Muscle of leg (tissue), 11 donors: ENCODE data around the gene KCTD2. TPM values are rescaled to one million over a fixed set of nuclear protein-coding genes. Genes with fewer than 3 reads are reported as not detected.
A peak's percentile ranks its signal among the peaks of the same experiment; 100 is the strongest.
"Not testable (repeated sequence)": the region's sequence is repeated elsewhere in the genome, so short reads cannot be mapped to it uniquely, and the experiment has no call there.

Experiments
- DNase-seq: peaks from one replicate; pipeline ENCODE4 v3.0.0; 2013
- H3K27ac ChIP-seq: one replicate; pipeline ENCODE4 v1.5.1; 2013; ENCODE audit warnings: mild to moderate bottlenecking, low read length, control low read depth
- H3K27me3 ChIP-seq: one replicate; pipeline ENCODE4 v1.6.1; 2013; ENCODE audit warnings: low read length; ENCODE audit not compliant: control insufficient read depth, insufficient read depth
- H3K36me3 ChIP-seq: one replicate; pipeline ENCODE4 v1.6.1; 2013; ENCODE audit warnings: low read length; ENCODE audit not compliant: control insufficient read depth, insufficient read depth
- H3K4me1 ChIP-seq: one replicate; pipeline ENCODE4 v1.6.1; 2013; ENCODE audit warnings: low read length; ENCODE audit not compliant: control insufficient read depth, insufficient read depth
- H3K4me3 ChIP-seq: one replicate; pipeline ENCODE4 v1.5.1; 2013; ENCODE audit warnings: low read length, control low read depth
- H3K9me3 ChIP-seq: replicated peaks from 2 replicates; pipeline ENCODE4 v1.6.1; 2013; ENCODE audit warnings: low read depth, low read length; ENCODE audit not compliant: control insufficient read depth
- WGBS: methylation state at CpG from one replicate; pipeline ENCODE4 v1.1.5; 2013; ENCODE audit warnings: missing lambda C conversion rate; ENCODE audit not compliant: insufficient coverage; 5-methylcytosine and 5-hydroxymethylcytosine counted together
- polyA plus RNA-seq, 8 donors: library from polyadenylated mRNA; unstranded; fragments of 120-200 nt; gene quantifications; one replicate each; pipeline versions ENCODE4 v1.2.1 to v1.2.3, GENCODE V29; 2013; ENCODE audit warnings: inconsistent platforms in 1 of 8, low replicate concordance in 1 of 8; ENCODE audit not compliant: insufficient read length in 8 of 8, insufficient read depth in 1 of 8
- total RNA-seq: library from RNA; stranded (reverse); fragments of 120-200 nt; gene quantifications from one replicate; pipeline ENCODE4 v1.2.4, GENCODE V29; 2013

Gene KCTD2
- total and polyA plus RNA-seq, 9 donors = 16.8 to 24.7 (median 22.2) TPM

DNA sequence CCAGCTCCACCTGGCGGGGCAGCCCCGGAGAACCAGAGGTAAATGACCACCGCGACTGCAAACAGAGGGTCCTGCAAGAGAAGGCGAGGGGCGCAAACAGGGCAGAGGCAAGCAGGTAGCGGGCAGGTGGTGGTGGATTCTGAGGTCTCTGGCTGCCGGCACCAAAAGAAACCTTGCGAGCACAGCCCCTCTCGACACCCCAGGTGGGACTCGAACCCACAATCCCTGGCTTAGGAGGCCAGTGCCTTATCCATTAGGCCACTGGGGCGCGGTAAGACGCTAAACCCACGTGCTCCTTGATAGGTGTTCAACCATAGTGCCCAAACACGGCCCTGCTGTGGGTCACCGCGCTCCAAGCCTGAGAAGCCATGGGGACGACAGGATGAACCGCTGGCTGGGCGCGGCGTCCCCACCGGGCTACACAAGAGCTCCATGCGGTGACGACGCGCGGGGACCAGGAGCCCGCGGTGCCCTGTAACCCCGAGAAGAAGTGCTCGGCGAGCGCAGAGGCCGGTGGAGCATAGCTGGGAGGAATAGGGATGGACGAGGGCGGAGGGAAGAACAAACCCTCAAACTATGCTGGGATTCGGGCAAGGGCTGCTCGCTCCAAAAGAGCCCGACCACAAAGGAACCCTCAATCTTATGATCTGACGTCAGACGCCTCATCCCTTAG lies 12.7 kb upstream of the KCTD2 start:
- peak overlapping the region; percentile 94 for H3K4me3 ChIP-seq
- peak overlapping the region; percentile 98 for H3K27ac ChIP-seq
- H3K4me1 ChIP-seq = peaks cover 35% of the 10 kb centered on the region
- peaks cover 9% of the 10 kb centered on the region for H3K9me3 ChIP-seq
- DNase-seq = peak; percentile 95
- no peaks in the 10 kb centered on the region for H3K27me3 ChIP-seq
- under 1% methylated on average over 34 of the region's 43 CpGs for WGBS
- H3K36me3 ChIP-seq = peaks cover 11% of the 10 kb centered on the region

GRCh38 chr17:75036643-75037268 lies 10.3 kb upstream of the KCTD2 start:
- Histone ChIP-seq H3K4me3 (no peak overlapping the region), H3K4me1 (peaks cover 35% of the 10 kb centered on the region), H3K9me3 (no peaks in the 10 kb centered on the region), H3K36me3 (peaks cover 33% of the 10 kb centered on the region), H3K27me3 (no peaks in the 10 kb centered on the region), H3K27ac (peak overlapping the region; percentile 98)
- 47% methylated on average over 15 of the region's 27 CpGs for WGBS
- peak; percentile 90 for DNase-seq

DNA sequence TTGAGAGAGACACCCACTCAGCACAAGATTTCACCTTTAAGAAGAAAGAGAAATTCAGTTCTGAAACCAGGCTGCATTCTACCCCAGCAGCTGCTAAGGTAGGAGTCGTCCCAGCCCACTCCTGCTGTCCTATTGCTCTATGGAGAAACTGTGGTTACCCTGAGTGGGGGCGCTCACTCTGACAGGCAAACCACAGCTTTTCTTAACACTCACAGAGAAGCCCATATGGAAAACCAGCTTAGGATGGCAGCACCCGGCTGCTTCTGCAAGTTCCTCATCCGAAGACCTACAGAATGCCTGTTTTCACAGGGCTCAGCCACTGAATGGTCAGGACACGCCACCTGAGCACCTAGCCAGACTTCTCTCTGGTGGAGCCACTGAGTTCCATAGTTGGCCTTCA lies 7.8 kb upstream of the KCTD2 start:
- H3K36me3 ChIP-seq = peaks cover 42% of the 10 kb centered on the region
- peaks cover 20% of the 10 kb centered on the region for H3K4me1 ChIP-seq
- H3K9me3 ChIP-seq = no peaks in the 10 kb centered on the region
- 93% methylated on average over 5 of the region's 5 CpGs for WGBS
- no peaks in the 10 kb centered on the region for H3K27me3 ChIP-seq
- no peak overlapping the region for H3K27ac ChIP-seq
- H3K4me3 ChIP-seq = no peak overlapping the region
- DNase-seq = no peak

- WGBS = 88% methylated on average over 9 of the region's 12 CpGs
- H3K27me3 ChIP-seq = no peaks in the 10 kb centered on the region
- DNase-seq = no peak
- no peaks in the 10 kb centered on the region for H3K9me3 ChIP-seq
- H3K4me3 ChIP-seq = no peak overlapping the region
- peaks cover 42% of the 10 kb centered on the region for H3K36me3 ChIP-seq
- H3K4me1 ChIP-seq = peaks cover 2% of the 10 kb centered on the region
- H3K27ac ChIP-seq = no peak overlapping the region
Observed at GRCh38 chr17:75041656-75042280, 5.3 kb upstream of the KCTD2 start.

GRCh38 chr17:75043789-75044188 lies 3.2 kb upstream of the KCTD2 start:
- H3K9me3 ChIP-seq, H3K4me3 ChIP-seq, H3K27me3 ChIP-seq, H3K27ac ChIP-seq, H3K4me1 ChIP-seq, DNase-seq: not testable (repeated sequence)
- WGBS = 80% methylated on average over 1 of the region's 5 CpGs
- peaks cover 36% of the 10 kb centered on the region for H3K36me3 ChIP-seq

DNA sequence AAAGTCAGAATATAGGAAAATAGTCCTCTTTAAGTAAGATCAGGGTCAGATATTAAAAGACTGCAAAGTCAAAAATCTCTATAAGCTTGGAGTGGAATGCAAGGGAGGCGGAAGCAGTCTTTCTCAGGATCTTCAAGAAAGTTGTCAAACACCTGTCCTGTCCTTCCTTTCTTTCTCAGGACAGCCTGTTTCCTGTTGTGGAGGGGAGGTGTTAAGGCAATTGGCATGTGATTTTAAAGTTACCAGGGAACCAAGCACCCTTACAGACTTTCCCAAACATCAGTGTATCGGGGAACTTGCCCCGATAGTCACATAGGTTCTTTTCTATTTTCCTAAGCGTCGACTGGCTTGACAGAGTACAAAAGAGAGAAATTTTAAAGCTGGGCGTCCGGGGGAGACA lies 2.3 kb upstream of the KCTD2 start:
- H3K27ac ChIP-seq = no peak overlapping the region
- H3K4me3 ChIP-seq = no peak overlapping the region
- peaks cover 12% of the 10 kb centered on the region for H3K4me1 ChIP-seq
- no peaks in the 10 kb centered on the region for H3K27me3 ChIP-seq
- no peak for DNase-seq
- no CpG with 5 or more reads among the region's 7 CpGs for WGBS
- H3K9me3 ChIP-seq = no peaks in the 10 kb centered on the region
- H3K36me3 ChIP-seq = peaks cover 35% of the 10 kb centered on the region

- DNase-seq, H3K27me3 ChIP-seq, H3K9me3 ChIP-seq: not testable (repeated sequence)
- whole genome bisulfite sequencing = 0% methylated on average over 13 of the region's 25 CpGs
- Histone ChIP-seq H3K4me1 (peaks cover 12% of the 10 kb centered on the region), H3K4me3 (peak overlapping the region; percentile 100), H3K27ac (peak overlapping the region; percentile 99), H3K36me3 (peaks cover 27% of the 10 kb centered on the region)
Observed at GRCh38 chr17:75045946-75046406, 1.0 kb upstream of the KCTD2 start.

GRCh38 chr17:75047398-75048098 lies 523 bp downstream of the KCTD2 start:
- 0% methylated on average over 38 of the region's 38 CpGs for WGBS
- Histone ChIP-seq H3K27me3 (no peaks in the 10 kb centered on the region), H3K4me1 (peaks cover 12% of the 10 kb centered on the region), H3K4me3 (peak overlapping the region; percentile 100), H3K36me3 (peaks cover 20% of the 10 kb centered on the region), H3K27ac (peak overlapping the region; percentile 83), H3K9me3 (no peaks in the 10 kb centered on the region)
- DNase-seq = peak; percentile 70

DNA sequence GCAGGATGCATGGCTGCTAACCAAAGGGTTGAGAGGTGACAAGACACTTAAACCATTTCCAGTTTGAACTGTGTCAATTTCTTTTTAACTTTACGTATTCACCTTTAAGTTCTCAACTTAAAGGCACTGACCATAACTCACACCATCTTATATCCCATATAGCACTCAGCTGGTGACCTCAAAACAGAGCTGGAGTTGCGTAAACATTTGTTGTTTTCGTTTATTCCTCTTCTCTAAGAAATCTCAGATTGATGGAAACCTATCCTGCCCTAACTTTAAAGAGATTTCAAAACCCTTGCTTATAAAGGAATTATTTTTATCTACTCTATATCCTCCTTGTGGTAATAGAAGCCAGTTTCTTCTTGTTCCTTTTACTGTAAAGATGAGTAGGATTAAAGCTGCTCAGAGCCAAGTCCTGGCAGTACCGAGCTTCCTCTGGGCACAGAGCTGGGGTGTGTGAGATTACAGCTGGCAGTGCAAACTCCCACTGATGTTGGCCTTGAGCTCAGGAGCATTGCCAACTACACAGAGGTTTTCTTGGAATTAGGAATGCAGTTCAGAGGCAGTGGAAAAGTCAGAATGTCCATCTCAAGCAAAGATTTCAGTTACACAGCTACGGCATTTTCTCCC lies 1.3 kb downstream of the KCTD2 start:
- Histone ChIP-seq H3K4me1 (peaks cover 12% of the 10 kb centered on the region), H3K4me3 (peak overlapping the region; percentile 100), H3K27ac (peak overlapping the region; percentile 83), H3K27me3 (no peaks in the 10 kb centered on the region), H3K36me3 (peaks cover 26% of the 10 kb centered on the region), H3K9me3 (no peaks in the 10 kb centered on the region)
- WGBS = 38% methylated on average over 1 of the region's 5 CpGs
- peak; percentile 71 for DNase-seq
